ENCODE measurements around the gene KCNQ1. TPM values are rescaled to one million over a fixed set of nuclear protein-coding genes. Genes with fewer than 3 reads are reported as not detected.

KCNQ1 gene
- total and polyA plus RNA-seq, 9 donors = 1.4 to 17.2 (median 3.8) TPM

GRCh38 chr11:2580571-2581001, 135.8 kb downstream of the KCNQ1 start:
- WGBS, 3 donors = 71 to 76% (median 73%) methylated on average over 13 of the region's 13 CpGs
- peaks cover 1% of the 10 kb centered on the region for H3K4me1 ChIP-seq (ENCODE audit: insufficient read depth)
- no peaks in the 10 kb centered on the region for H3K36me3 ChIP-seq
- H3K27me3 ChIP-seq = no peaks in the 10 kb centered on the region
- H3K9me3 ChIP-seq = no peaks in the 10 kb centered on the region
- intact Hi-C loops (cut with DNase I) = no loop called here
- peak; percentile 15 to 35 (median 16) for DNase-seq
- no peak overlapping the region for H3K4me3 ChIP-seq
- no peak overlapping the region for H3K27ac ChIP-seq
- no peak for TF ChIP-seq EP300 (IDR thresholded peaks at IDR 0.05)
- TF ChIP-seq POLR2A (IDR thresholded peaks at IDR 0.05) = no peak
- TF ChIP-seq CTCF (IDR thresholded peaks at IDR 0.05) = no peak

- Histone ChIP-seq H3K4me3 (no peak overlapping the region), H3K36me3 (no peaks in the 10 kb centered on the region), H3K4me1 (ENCODE audit: insufficient read depth) (peaks cover 1% of the 10 kb centered on the region), H3K27ac (no peak overlapping the region), H3K27me3 (no peaks in the 10 kb centered on the region), H3K9me3 (no peaks in the 10 kb centered on the region)
- TF ChIP-seq EP300 (IDR thresholded peaks at IDR 0.05) (no peak), CTCF (IDR thresholded peaks at IDR 0.05) (no peak), POLR2A (IDR thresholded peaks at IDR 0.05) (no peak)
- WGBS, 3 donors = 88 to 93% (median 92%) methylated on average over 21 to 22 of the region's 22 CpGs
- peak in 4 of 5 donors; percentile 5 to 31 (median 15) for DNase-seq
- intact Hi-C loops (cut with DNase I) = no loop called here
These were observed 136.5 kb downstream of the KCNQ1 start for GRCh38 chr11:2581151-2581930.

GRCh38 chr11:2581931-2582350, 137.1 kb downstream of the KCNQ1 start:
- H3K36me3 ChIP-seq = no peaks in the 10 kb centered on the region
- 93 to 95% (median 94%) methylated on average over 23 of the region's 23 CpGs for WGBS, 3 donors
- H3K4me3 ChIP-seq = no peak overlapping the region
- TF ChIP-seq CTCF (IDR thresholded peaks at IDR 0.05) = no peak
- no peak for TF ChIP-seq POLR2A (IDR thresholded peaks at IDR 0.05)
- no peak for TF ChIP-seq EP300 (IDR thresholded peaks at IDR 0.05)
- intact Hi-C loops (cut with DNase I) = no loop called here
- peak in 4 of 5 donors; percentile 7 to 31 (median 16) for DNase-seq
- peaks cover 1% of the 10 kb centered on the region for H3K4me1 ChIP-seq (ENCODE audit: insufficient read depth)
- H3K27me3 ChIP-seq = no peaks in the 10 kb centered on the region
- no peak overlapping the region for H3K27ac ChIP-seq
- H3K9me3 ChIP-seq = no peaks in the 10 kb centered on the region

- DNase-seq = peak; percentile 8 to 31 (median 13)
- no peak overlapping the region for H3K4me3 ChIP-seq
- no peak for TF ChIP-seq CTCF (IDR thresholded peaks at IDR 0.05)
- TF ChIP-seq POLR2A (IDR thresholded peaks at IDR 0.05) = no peak
- no peak for TF ChIP-seq EP300 (IDR thresholded peaks at IDR 0.05)
- no peaks in the 10 kb centered on the region for H3K36me3 ChIP-seq
- H3K4me1 ChIP-seq (ENCODE audit: insufficient read depth) = peaks cover 1% of the 10 kb centered on the region
- 72 to 76% (median 73%) methylated on average over 10 to 12 of the region's 12 CpGs for WGBS, 3 donors
- intact Hi-C loops (cut with DNase I) = no loop called here
- H3K27ac ChIP-seq = no peak overlapping the region
- no peaks in the 10 kb centered on the region for H3K9me3 ChIP-seq
- no peaks in the 10 kb centered on the region for H3K27me3 ChIP-seq
These were observed 137.6 kb downstream of the KCNQ1 start for GRCh38 chr11:2582351-2582945.
